ENCODE data around the gene KRTAP10-1.
"Not testable (repeated sequence)": the region's sequence is repeated elsewhere in the genome, so short reads cannot be mapped to it uniquely, and the experiment has no call there.

KRTAP10-1 gene

GRCh38 chr21:44509539-44509938, 30.5 kb downstream of the KRTAP10-1 start:
- Histone ChIP-seq H3K4me3 (no peak overlapping the region), H3K36me3 (ENCODE audit: insufficient read depth, low read length) (no peaks in the 10 kb centered on the region), H3K9me3 (ENCODE audit: low read depth, low read length) (no peaks in the 10 kb centered on the region), H3K9ac (ENCODE audit: insufficient read length) (no peak overlapping the region), H3K27ac (no peak overlapping the region)
- no peak for DNase-seq (ENCODE audit: low read depth, low spot score)
- TF ChIP-seq POLR2AphosphoS5 (IDR thresholded peaks at IDR 0.05; ENCODE audit: borderline replicate concordance, low read depth, low read length) (no peak), FOXP2 (optimal IDR thresholded peaks at IDR 0.05; ENCODE audit: control extremely low read depth, extremely low read length, insufficient read depth) (no peak), EZH2 (IDR thresholded peaks at IDR 0.05) (no peak)

- Histone ChIP-seq H3K4me3 (no peak overlapping the region), H3K27ac (no peak overlapping the region), H3K36me3 (ENCODE audit: insufficient read depth, low read length) (no peaks in the 10 kb centered on the region), H3K9me3 (ENCODE audit: low read depth, low read length) (no peaks in the 10 kb centered on the region), H3K9ac (ENCODE audit: insufficient read length) (no peak overlapping the region)
- TF ChIP-seq EZH2 (IDR thresholded peaks at IDR 0.05) (no peak), FOXP2 (optimal IDR thresholded peaks at IDR 0.05; ENCODE audit: control extremely low read depth, extremely low read length, insufficient read depth) (no peak), POLR2AphosphoS5 (IDR thresholded peaks at IDR 0.05; ENCODE audit: borderline replicate concordance, low read depth, low read length) (no peak)
- DNase-seq (ENCODE audit: low read depth, low spot score) = no peak
Observed at GRCh38 chr21:44508711-44509445, 31.1 kb downstream of the KRTAP10-1 start.

GRCh38 chr21:44508426-44508710, 31.6 kb downstream of the KRTAP10-1 start:
- H3K36me3 ChIP-seq (ENCODE audit: insufficient read depth, low read length) = no peaks in the 10 kb centered on the region
- no peak overlapping the region for H3K4me3 ChIP-seq
- no peak overlapping the region for H3K9ac ChIP-seq (ENCODE audit: insufficient read length)
- H3K9me3 ChIP-seq (ENCODE audit: low read depth, low read length) = no peaks in the 10 kb centered on the region
- no peak overlapping the region for H3K27ac ChIP-seq
- TF ChIP-seq EZH2 (IDR thresholded peaks at IDR 0.05) = no peak
- TF ChIP-seq POLR2AphosphoS5 (IDR thresholded peaks at IDR 0.05; ENCODE audit: borderline replicate concordance, low read depth, low read length) = no peak
- TF ChIP-seq FOXP2 (optimal IDR thresholded peaks at IDR 0.05; ENCODE audit: control extremely low read depth, extremely low read length, insufficient read depth) = no peak
- no peak for DNase-seq (ENCODE audit: low read depth, low spot score)

DNA sequence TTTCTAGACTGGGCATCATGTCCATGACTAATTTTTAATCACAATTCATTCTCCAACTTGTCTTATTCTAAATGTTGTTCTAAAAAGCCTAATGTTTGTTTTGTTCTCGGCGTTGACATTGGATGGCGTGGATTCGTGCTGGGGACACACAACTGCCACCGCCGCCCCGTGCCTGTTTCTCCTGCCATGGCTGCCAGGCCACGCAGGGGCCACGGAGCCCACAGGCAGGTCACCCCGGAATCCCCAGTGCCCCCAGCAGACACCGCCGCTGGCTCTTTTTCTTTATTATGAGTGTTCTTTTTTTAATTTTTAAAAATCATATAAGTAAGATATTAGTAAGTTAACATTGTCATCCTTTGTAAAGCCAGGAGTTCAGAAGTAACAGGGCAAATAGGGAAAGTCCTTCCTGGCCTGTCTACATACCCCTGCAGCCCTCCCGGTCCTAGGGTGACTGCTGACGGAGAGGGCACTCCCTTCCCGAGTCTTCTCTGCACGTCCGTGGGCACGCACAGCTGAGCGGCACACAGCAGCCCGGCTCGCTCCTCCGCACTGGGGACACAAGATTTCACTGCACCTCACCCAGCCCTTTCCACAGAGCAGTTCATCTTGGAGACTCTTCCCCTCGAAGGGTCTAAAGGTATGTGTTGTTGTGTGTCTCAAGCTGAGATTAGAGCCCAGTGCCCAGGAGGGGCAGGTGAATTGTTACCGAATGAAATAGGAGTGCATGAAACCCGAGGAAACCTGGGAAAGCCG, 32.1 kb downstream of the KRTAP10-1 start:
- no peak for TF ChIP-seq EZH2 (IDR thresholded peaks at IDR 0.05)
- no peak for TF ChIP-seq FOXP2 (optimal IDR thresholded peaks at IDR 0.05; ENCODE audit: control extremely low read depth, extremely low read length, insufficient read depth)
- TF ChIP-seq POLR2AphosphoS5 (IDR thresholded peaks at IDR 0.05; ENCODE audit: borderline replicate concordance, low read depth, low read length) = no peak
- Histone ChIP-seq H3K9ac (ENCODE audit: insufficient read length) (no peak overlapping the region), H3K4me3 (no peak overlapping the region), H3K36me3 (ENCODE audit: insufficient read depth, low read length) (no peaks in the 10 kb centered on the region), H3K27ac (no peak overlapping the region), H3K9me3 (ENCODE audit: low read depth, low read length) (no peaks in the 10 kb centered on the region)
- DNase-seq (ENCODE audit: low read depth, low spot score) = no peak

- H3K36me3 ChIP-seq (ENCODE audit: insufficient read depth, low read length) = no peaks in the 10 kb centered on the region
- TF ChIP-seq EZH2 (IDR thresholded peaks at IDR 0.05) (no peak), FOXP2 (optimal IDR thresholded peaks at IDR 0.05; ENCODE audit: control extremely low read depth, extremely low read length, insufficient read depth) (no peak), POLR2AphosphoS5 (IDR thresholded peaks at IDR 0.05; ENCODE audit: borderline replicate concordance, low read depth, low read length) (no peak)
- no peak for DNase-seq (ENCODE audit: low read depth, low spot score)
- H3K9ac ChIP-seq (ENCODE audit: insufficient read length) = no peak overlapping the region
- no peak overlapping the region for H3K4me3 ChIP-seq
- no peaks in the 10 kb centered on the region for H3K9me3 ChIP-seq (ENCODE audit: low read depth, low read length)
- H3K27ac ChIP-seq = no peak overlapping the region
Observed at GRCh38 chr21:44506279-44507255, 33.4 kb downstream of the KRTAP10-1 start.

GRCh38 chr21:44505673-44506278, 34.2 kb downstream of the KRTAP10-1 start:
- Histone ChIP-seq H3K36me3 (ENCODE audit: insufficient read depth, low read length) (no peaks in the 10 kb centered on the region), H3K9me3 (ENCODE audit: low read depth, low read length) (no peaks in the 10 kb centered on the region), H3K9ac (ENCODE audit: insufficient read length) (no peak overlapping the region), H3K27ac (no peak overlapping the region), H3K4me3 (no peak overlapping the region)
- TF ChIP-seq POLR2AphosphoS5 (IDR thresholded peaks at IDR 0.05; ENCODE audit: borderline replicate concordance, low read depth, low read length) (no peak), EZH2 (IDR thresholded peaks at IDR 0.05) (no peak), FOXP2 (optimal IDR thresholded peaks at IDR 0.05; ENCODE audit: control extremely low read depth, extremely low read length, insufficient read depth) (no peak)
- no peak for DNase-seq (ENCODE audit: low read depth, low spot score)

GRCh38 chr21:44503901-44504399, 36.0 kb downstream of the KRTAP10-1 start:
- no peaks in the 10 kb centered on the region for H3K36me3 ChIP-seq (ENCODE audit: insufficient read depth, low read length)

DNA sequence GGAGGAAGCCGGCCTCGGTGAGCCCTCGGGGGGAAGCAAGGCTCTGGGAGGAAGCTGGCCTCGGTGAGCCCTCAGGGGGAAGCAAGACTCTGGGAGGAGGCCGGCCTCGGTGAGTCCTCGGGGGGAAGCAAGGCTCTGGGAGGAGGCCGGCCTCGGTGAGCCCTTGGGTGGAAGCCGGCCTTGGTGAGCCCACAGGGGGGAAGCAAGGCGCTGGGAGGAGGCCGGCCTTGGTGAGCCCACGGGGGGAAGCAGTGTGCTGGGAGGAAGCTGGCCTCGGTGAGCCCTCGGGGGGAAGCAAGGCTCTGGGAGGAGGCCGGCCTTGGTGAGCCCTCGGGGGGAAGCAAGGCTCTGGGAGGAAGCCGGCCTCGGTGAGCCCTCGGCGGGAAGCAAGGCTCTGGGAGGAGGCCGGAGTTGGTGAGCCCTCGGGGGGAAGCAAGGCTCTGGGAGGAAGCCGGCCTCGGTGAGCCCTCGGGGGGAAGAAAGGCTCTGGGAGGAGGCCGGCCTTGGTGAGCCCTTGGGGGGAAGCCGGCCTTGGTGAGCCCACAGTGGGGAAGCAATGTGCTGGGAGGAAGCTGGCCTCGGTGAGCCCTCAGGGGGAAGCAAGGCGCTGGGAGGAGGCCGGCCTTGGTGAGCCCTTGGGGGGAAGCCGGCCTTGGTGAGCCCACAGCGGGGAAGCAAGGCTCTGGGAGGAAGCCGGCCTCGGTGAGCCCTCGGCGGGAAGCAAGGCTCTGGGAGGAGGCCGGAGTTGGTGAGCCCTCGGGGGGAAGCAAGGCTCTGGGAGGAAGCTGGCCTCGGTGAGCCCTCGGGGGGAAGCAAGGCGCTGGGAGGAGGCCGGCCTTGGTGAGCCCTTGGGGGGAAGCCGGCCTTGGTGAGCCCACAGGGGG, 36.7 kb downstream of the KRTAP10-1 start:
- H3K9me3 ChIP-seq (ENCODE audit: low read depth, low read length); DNase-seq (ENCODE audit: low read depth, low spot score); H3K4me3 ChIP-seq; H3K9ac ChIP-seq (ENCODE audit: insufficient read length); H3K36me3 ChIP-seq (ENCODE audit: insufficient read depth, low read length): not testable (repeated sequence)
- peak overlapping the region; percentile 42 for H3K27ac ChIP-seq

More at GRCh38 chr21:44503901-44504399, 36.0 kb downstream of the KRTAP10-1 start:
- H3K9me3 ChIP-seq (ENCODE audit: low read depth, low read length) = no peaks in the 10 kb centered on the region
- DNase-seq (ENCODE audit: low read depth, low spot score) = no peak
- H3K27ac ChIP-seq = peak overlapping the region; percentile 42; the same call in 1 of the 2 replicates
- H3K9ac ChIP-seq (ENCODE audit: insufficient read length) = no peak overlapping the region
- no peak overlapping the region for H3K4me3 ChIP-seq
- TF ChIP-seq EZH2 (IDR thresholded peaks at IDR 0.05) = no peak
- no peak for TF ChIP-seq FOXP2 (optimal IDR thresholded peaks at IDR 0.05; ENCODE audit: control extremely low read depth, extremely low read length, insufficient read depth)
- no peak for TF ChIP-seq POLR2AphosphoS5 (IDR thresholded peaks at IDR 0.05; ENCODE audit: borderline replicate concordance, low read depth, low read length)
